ENCODE results near the gene FOXO1.

Gene FOXO1

DNA sequence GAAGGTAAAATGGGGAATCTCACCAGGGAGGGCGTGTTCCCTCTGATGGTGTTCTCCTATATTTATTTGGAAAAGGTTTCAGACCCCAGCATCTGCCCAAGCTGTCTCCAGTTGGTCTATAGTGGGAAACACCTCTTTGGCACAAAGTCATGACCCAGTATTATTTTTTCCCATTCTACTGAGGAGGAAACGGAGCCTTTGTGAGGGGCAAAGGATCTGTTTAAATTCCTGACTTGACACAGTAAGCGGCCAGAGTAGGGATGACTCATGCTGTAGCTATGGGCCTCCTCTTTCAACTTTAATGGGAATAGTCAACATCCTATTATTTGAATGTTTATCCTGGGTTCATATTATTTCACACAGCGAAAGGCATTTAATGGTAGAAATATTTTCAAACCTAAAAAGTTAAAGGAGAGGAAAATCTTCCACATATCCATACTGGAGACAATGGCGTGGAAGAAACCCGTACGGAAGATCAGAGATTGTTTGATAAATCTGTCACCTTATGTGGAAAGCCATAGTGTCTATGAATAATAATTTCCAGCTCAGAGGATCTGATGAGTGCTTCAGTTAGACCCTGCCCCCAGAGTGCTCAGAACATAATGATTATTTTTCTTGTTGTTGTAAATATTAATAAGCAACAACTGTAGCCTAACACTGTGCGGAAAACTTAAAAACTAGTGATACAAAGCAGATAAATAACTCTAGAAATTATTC, 126.0 kb downstream of the FOXO1 start:
- DNase-seq (ENCODE audit: low read depth): peak; percentile 34

DNA sequence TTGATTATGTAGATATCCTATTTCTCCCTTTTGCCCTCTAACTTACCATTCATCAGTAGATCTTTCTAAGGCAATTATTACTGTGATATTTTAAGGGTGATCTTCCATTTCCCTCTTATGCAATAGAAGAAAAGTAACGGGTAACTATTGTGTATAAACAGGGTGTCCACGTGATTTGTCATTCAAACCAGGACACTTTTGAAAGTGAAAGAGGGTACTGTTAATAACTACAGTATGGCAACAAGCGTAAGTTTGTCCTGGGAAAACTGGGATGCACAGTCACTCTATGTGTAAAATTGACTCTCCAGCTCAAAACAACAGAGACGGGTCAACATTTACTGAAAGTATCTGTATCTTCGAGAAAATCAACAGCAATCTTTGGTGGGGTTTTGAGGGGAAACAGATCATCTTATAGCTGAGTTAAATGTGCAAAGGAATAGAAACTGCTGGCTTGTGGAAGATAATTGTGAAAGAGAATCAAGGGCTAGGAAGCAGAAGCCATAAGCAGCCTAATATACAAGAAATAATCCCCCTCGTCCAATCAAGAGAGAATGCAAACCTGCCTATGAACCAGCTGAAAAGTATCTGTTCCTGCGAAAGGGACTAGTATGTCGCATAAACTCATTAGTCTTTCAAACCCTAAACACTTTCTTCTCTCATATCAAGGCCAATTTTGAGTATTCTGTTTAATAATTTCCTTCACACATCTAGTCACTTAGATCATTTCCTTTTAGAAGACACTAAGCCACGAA, 126.7 kb downstream of the FOXO1 start:
- no peak for DNase-seq (ENCODE audit: low read depth)

DNA sequence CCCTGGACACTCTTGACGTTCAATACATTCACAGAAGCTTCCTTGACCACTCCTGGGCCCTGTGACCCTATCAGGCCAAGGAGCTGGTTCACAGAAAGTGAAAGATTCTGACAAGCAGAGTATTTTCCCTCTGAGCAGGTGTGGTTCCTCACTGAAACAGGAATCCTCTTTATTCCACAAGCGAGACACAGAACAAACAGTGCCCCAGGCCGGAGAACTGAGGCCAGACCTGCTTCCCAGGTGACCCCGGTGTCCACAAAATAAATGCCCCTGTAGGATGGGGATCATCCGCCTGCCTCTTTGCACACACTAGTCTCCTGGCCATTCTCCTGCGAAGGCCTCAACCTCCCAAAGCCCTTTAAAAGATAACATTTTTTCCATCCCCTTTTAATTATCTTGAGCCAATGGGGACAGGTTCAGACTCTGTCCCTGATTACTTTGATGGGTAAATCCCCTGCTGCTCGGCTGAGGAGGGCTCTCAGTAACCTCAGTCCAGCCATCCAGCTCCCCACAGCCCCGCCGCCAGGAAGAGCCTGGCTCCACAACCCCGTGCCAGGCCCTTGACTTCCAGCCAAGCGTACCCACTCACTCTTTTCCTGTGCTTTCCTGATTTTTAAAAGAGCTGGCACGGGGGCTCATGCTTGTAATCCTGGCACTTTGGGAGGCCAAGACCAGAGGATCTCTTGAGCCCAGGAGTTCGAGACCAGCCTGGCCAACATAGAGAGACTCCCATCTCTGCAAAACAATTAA, 129.1 kb downstream of the FOXO1 start:
- DNase-seq (ENCODE audit: low read depth): no peak

DNA sequence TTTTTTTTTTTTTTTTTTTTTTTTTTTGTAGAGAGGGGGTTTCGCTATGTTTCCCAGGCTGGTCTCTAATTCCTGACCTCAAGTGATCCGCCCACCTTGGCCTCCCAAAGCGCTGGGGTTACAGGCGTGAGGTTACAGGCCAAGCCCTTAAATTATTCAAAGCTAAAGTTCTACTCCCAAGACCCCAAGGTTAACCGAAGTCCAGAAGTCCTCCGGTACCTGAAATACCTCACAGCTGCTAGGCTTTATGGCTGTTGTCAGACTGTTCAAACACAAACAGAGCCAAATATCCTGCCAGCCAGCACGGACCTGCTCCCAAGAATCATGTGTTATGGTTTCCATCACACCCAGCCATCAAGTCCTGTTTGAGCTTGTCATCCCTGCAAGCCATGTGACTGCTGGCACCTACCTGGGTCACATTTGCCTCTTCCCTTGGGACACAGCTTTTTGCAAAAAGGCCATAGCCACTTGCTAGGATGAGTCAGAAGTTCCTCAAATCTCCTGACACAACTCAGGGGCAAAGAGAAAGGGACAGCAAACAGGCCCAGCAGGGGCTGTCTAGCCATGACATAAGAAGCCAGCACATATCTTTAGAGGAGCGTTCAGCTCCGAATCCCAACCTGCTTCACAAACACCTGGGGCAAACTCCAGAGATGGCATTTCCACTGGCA, 129.9 kb downstream of the FOXO1 start:
- no peak for DNase-seq (ENCODE audit: low read depth)

DNA sequence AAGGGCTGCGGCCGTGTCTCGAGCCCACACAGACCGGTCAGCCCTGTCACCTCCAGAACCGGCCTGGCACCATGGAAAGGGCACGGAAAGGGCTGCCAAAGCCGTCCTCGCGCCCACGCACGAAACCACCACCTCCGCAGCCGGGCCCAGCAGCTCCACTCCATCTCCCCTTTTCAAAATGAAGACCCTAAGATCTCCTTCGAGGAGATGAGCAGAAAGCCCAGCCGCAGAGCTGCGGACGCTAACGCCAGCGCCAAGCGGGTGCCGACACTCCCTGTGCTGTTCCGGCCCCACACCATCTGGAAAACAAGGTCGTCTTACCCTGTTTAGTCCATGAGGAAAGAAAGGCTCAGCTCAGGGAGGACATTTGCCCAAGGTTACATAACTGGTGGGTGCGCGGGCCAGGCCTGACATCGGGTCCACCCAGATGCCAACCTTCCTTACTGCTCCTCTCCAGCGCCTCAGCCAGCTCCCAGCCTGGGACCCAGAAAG, 131.1 kb downstream of the FOXO1 start:
- no peak for DNase-seq (ENCODE audit: low read depth)

DNA sequence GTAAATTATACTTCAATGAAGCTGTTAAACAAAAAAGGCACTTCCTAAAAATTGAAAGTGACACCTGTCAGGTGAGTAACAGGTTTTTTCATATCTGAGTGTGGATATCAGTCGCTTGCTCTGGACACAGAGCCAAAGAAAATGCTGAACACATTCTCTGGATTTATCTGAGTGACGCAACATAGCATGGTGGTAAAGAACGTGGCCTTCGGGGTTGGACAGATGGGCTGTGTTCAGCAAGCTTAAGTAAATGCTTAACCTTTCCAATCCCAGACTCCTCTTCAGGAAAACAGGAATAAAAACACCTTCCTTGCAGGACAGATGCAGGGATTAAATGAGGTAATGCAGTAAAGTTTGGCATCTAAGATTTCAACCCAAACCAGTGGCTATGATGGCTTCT, 132.0 kb downstream of the FOXO1 start:
- no peak for DNase-seq (ENCODE audit: low read depth)

DNA sequence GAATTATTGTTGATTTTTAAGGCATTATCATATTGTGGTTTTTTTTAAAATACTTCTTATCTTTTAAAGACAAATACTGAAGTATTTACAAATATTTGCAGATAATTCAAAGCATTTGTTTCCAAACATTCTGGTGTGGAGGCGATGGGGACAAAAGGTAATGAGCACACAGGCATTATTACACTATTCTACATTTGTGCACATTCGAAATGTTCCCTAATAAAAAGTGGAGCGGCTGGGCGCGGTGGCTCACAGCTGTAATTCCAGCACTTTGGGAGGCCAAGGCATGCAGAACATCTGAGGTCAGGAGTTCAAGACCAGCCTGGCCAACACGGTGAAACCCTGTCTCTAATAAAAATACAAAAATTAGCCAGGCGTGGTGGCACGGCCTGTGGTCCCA, 133.4 kb downstream of the FOXO1 start:
- DNase-seq (ENCODE audit: low read depth): no peak

DNA sequence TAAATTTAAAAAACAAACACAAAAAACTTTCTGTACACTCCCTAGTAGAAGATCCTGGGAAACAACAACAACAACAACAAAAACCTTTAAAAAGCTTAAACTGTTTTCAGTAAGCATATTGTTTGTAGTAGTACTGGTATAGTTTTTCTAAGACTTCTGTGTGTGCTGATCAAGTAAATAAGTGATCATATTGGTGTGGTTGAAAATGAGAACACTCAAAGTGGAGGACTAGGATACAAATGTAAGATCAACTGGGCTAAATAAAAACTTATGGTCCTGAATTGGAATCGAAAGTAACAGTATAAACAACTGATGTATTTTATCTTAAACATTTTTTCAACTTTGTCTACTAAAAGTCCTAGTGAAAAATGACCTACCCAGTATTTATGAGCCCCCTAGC, 135.5 kb downstream of the FOXO1 start:
- no peak for DNase-seq (ENCODE audit: low read depth)

DNA sequence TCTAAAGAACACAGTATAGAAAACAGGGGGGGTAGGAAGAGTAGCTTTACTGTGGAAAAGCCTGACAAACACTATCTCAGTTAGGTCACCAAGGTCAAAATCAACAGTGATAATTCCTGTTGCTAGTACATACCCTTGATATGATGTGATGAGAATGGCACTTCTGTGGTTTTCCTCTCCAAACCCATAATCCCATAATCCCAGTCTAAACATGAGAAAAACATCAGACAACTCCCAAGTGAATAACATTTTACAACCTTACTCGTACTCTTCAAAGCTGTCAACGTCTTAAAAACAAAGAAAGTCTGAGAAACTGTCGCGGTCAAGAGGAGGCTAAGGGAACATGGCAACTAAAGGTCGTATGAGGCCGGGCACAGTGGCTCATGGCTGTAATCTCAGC, 137.6 kb downstream of the FOXO1 start:
- DNase-seq (ENCODE audit: low read depth): no peak

DNA sequence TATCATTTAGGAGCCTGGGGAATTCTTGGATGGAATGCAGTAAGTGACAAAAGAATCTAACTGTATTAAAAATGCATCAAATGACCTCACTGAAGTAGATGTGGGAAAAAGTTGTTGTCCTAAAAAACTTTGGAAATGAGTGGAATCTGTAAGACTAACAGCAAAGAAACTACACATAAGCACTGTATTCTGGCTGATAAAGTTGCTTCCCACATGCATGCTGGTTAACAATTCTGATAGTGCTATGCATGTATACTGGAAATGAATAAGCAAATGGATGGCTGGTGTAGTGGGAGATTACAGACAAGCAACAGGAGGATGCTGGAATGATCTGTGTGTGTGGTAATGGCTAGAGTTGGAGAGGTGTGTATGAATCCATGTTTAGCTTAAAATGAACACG, 138.5 kb downstream of the FOXO1 start:
- no peak for DNase-seq (ENCODE audit: low read depth)

DNA sequence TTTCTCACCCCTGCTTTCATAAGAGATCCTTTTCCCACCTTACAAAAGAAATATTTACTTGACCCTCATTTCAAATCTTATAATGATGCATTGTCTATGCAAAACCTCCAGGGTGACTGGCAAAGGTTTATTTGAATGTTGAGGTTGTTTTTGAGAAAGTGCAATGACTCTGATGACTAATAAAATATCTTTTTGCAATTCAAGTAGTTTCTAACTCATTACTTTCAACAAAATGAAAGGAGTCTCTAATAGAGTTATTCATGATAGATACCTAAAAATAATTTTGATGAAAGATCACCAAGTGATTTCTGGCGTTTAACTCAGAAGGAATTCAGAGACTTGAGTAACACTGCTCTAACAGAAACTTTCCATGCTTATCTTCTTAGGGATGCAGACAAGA, 144.2 kb downstream of the FOXO1 start:
- no peak for DNase-seq (ENCODE audit: low read depth)

DNA sequence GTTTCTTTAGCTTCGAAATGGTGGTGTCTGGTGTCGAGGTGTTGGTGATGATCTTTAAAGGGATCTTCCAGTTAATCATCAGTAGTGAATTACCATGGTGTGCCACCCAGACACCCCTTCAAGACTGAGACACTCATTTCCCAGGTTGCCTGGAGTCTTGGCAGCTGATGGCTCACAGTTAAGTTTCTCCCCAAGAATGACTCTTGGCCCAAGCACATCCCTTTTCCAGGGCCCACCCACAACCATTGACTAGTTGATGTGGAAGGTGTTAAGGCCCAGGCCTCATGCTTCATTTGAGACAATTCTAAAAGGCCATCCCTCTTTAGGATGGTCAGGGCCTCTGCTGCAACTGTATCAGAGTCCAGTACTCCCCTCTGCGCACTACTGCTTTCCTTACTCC, 145.5 kb downstream of the FOXO1 start:
- no peak for DNase-seq (ENCODE audit: low read depth)

DNA sequence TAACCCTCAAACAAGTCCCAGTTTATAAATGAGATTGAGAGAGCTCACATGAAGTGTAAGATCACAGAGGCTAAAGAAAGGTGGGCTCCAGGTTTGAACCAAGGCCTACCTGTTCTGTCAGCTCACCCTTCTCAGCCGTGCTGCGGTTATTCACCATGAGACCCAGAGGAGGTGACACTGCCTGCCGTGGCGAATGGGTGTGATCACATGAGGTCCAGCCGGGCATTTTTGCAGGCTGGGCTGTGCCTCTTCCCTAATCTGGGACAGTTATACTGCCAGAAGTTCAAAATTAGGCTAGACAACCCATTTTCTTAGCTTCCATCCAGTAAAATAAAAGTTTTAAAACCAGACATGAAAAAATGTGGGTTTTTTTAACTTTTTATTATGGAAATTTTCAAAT, 146.8 kb downstream of the FOXO1 start:
- DNase-seq (ENCODE audit: low read depth): no peak

DNA sequence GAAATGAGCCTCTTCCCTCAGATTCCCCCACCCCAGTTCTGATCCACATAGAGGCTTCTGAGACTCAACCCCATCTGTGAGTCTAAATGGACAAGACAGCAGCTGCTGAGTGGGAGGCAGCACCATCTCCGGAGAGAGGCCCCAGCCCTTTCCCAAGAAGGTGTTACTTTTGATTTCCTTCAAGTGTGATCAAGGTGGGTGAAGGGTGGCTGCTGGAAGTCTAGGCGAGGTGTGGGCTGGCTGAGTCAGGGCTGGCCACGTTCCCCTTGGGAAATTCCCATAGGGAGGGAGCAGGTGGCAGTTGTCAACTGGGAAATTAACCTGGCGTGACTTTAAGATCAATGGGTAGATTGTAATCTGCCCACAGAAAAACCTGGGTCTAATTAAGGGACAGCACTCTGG, 148.0 kb downstream of the FOXO1 start:
- no peak for DNase-seq (ENCODE audit: low read depth)

DNA sequence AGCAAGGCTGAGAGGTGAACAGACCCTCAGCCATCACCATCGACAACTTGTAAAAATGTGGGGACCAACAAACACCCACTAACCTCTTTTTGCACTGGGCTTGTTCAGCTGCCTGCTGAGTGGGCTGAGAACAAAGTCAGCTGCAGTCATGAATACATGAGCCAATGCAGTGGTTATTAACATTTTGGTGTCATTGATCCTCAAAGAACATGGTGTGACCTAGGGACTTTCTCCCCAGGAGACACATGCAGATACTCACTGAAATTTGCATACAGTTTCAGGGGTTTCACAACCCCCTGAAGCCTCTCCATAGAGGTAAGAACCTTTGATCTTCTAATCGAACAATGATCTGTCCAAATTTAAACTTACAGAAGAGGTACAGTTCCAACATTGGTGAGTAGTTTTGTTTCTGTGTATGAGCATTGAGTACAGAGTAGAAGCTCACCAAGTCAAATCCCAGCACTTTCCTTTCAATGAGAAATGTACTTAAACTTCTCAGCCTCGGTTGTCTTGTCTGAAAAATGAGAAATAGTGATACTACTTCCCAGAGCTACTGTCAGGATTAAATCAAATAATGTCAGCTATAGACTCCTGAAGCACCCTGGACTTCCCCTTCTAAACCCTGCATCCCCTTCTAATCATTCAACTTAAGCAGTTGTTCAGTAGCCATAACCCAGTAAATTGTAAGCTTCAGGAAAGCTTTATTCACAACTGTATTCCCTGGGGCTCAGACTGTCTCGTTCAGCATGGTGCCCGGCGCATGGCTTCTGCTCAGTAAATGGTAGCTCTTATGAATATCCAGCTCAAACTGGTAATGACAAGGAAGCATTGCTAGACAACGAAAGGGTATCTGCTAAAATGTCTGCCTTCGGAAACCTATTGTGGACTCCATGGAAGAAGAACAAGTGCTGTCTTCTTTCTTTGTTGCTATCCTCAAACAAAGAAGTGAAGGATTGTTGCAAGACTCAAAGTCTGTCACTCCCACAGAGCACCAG, 148.7 kb downstream of the FOXO1 start:
- DNase-seq (ENCODE audit: low read depth): no peak

DNA sequence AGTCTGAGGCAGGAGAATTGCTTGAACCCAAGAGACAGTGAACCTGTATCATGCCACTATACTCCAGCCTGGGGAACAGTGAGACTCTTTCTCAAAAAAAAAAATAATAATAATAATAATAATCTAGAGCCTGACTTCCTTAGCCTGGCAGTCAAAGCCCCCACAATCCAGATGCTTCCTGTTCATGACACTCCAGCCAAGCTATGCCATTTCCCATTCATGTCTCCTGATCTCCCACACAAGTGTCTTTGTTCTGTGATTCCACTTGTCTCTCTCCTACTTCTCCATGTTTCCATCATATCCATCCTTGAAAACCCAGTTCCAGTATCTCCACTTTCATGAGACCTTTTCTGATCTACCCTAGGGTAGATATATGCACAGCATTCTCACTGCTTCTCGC, 150.7 kb downstream of the FOXO1 start:
- DNase-seq (ENCODE audit: low read depth): no peak

DNA sequence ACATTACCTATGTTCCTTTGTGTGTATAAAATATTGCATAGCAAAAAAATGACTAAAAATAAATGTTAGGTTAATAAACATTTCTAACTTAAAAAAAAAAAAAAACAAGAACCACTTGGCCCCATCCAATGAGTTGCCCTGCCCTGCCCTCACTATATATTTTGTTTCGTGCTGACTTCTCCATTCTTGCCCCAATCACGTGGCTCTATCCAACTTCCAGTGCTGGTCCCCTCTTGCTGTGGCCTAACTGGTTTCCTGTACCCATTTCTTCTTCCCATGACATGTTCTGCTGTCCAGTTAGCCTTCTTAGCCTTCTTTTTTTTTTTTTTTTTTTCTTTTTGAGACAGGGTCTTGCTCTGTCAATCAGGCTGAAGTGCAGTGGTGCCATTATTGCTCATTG, 151.6 kb downstream of the FOXO1 start:
- DNase-seq (ENCODE audit: low read depth): no peak

DNA sequence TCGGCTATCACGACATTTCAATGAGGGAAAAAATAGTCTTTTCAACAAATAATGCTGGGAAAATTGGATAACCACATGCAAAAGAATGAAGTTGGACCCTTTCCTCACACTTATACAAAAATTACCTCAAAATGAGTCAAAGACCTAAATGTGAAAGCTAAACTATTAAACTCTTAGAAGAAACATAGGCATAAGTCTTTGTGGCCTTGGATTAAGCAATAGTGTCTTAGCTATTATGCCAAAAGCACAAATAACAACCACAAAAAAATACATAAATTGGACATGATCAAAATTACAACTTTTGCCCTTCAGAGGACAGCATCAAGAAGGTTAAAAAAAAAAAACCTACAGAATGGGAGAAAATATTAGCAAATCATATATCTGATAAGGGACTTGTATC, 156.6 kb downstream of the FOXO1 start:
- DNase-seq (ENCODE audit: low read depth): no peak

DNA sequence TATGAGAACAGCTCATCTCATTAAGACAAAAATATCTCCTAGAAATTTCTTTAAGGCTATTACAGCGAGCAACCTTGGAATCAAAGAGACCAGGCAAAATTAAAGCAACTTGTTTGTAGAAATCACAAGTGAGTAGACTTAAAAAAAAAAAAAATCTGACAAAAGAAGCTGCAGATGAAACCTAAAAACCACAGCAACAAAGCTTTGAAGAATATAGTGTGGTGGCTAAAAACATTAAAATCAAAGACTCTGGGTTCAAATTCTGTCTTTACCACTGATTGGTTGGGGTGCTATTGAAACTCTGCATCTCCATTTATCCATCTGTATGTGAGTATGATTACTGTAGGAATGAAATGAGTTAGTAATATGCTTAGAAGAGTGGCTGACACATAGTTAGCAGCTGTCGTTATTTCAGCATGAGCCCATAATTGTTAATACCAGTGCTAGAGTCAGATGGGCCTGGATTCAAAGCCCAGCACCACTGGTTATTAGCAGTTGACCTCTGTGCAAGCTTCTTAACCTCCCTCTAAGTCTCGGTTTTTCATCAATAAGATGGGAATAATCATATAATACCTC, 157.6 kb downstream of the FOXO1 start:
- DNase-seq (ENCODE audit: low read depth): no peak

DNA sequence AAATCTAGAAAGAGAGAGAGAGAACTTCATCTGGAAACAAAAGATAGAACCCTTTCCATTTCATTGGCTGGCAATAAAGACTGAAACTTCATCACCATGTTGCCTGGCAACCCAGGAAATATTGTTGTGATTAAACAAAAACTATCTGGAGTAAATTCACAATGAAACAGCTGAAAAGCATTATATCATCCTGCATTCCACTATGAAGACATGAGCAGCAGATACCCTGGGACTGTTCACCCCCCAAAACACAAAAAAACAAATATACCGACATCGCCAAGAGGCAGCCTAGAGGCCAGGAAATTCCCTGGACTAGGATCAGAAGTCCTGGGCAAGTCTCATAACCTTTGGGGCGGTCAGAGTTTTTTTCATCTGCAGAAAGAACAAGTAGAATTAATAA, 158.3 kb downstream of the FOXO1 start:
- DNase-seq (ENCODE audit: low read depth): peak; percentile 28
